GM23338 (cell line): Measurements from ENCODE around the gene ARL8B. TPM values are rescaled to one million over a fixed set of nuclear protein-coding genes. Genes with fewer than 3 reads are reported as not detected.

ENCODE experiments used
- ATAC-seq: fragments of 200-7000 bp; cut with Tn5 transposase; 3 replicates; pipeline ENCODE4 v1.9.1; 2020
- DNase-seq: peaks from one replicate; pipeline ENCODE4 v3.0.0-alpha.2; 2015; ENCODE audit warnings: low spot score
- H2AFZ ChIP-seq: fragments of 200-600 bp; sonication (generic); 2 replicates; pipeline ENCODE4 v1.8.0; 2016; ENCODE audit warnings: antibody characterized with exemption, mild to moderate bottlenecking, moderate library complexity
- H3F3A ChIP-seq: fragments of 200-600 bp; sonication (generic); replicated peaks from 2 replicates; pipeline ENCODE4 v1.8.0; 2017; ENCODE audit warnings: antibody characterized with exemption, mixed run types, low read depth
- H3K27ac ChIP-seq: fragments of 200-600 bp; sonication (generic); 2 replicates; pipeline ENCODE4 v1.6.1; 2016; ENCODE audit warnings: low read depth
- H3K27me3 ChIP-seq: fragments of 200-600 bp; sonication (generic); 2 replicates; pipeline ENCODE4 v1.8.0; 2016; ENCODE audit warnings: mild to moderate bottlenecking, mixed run types, moderate library complexity; ENCODE audit not compliant: insufficient read depth
- H3K36me3 ChIP-seq: fragments of 200-600 bp; sonication (generic); 2 replicates; pipeline ENCODE4 v1.8.0; 2016; ENCODE audit warnings: mild to moderate bottlenecking; ENCODE audit not compliant: insufficient read depth
- H3K4me1 ChIP-seq: fragments of 200-600 bp; sonication (generic); 2 replicates; pipeline ENCODE4 v1.8.0; 2016; ENCODE audit warnings: mild to moderate bottlenecking, moderate library complexity; ENCODE audit not compliant: insufficient read depth
- H3K4me2 ChIP-seq: fragments of 200-600 bp; sonication (generic); 2 replicates; pipeline ENCODE4 v1.7.1; 2017; ENCODE audit warnings: mixed run types
- H3K4me3 ChIP-seq: fragments of 200-600 bp; sonication (generic); 2 replicates; pipeline ENCODE4 v1.6.1; 2016; ENCODE audit warnings: mixed run types
- H3K79me2 ChIP-seq: fragments of 200-600 bp; sonication (generic); replicated peaks from 2 replicates; pipeline ENCODE4 v1.8.0; 2017; ENCODE audit warnings: mild to moderate bottlenecking; ENCODE audit not compliant: insufficient read depth
- H3K9me2 ChIP-seq: fragments of 200-600 bp; sonication (generic); 2 replicates; pipeline ENCODE4 v1.8.0; 2017; ENCODE audit not compliant: insufficient read depth
- H4K20me1 ChIP-seq: fragments of 200-600 bp; sonication (generic); replicated peaks from 2 replicates; pipeline ENCODE4 v1.8.0; 2017; ENCODE audit warnings: mild to moderate bottlenecking; ENCODE audit not compliant: insufficient read depth
- H3K27ac Mint-ChIP-seq: 2 replicates; pipeline ENCODE4 v1.8.0; 2020; ENCODE audit warnings: inconsistent platforms, mild to moderate bottlenecking, moderate library complexity, mixed read lengths
- H3K27me3 Mint-ChIP-seq: 3 replicates; pipeline ENCODE4 v1.8.0; 2022; ENCODE audit warnings: low read depth, mild to moderate bottlenecking, moderate library complexity, mixed read lengths, inconsistent platforms; ENCODE audit not compliant: insufficient read depth, poor library complexity
- H3K36me3 Mint-ChIP-seq: 3 replicates; pipeline ENCODE4 v1.8.0; 2021; ENCODE audit warnings: low read depth, mild to moderate bottlenecking, inconsistent platforms, moderate library complexity, mixed read lengths
- H3K4me1 Mint-ChIP-seq: 3 replicates; pipeline ENCODE4 v1.8.0; 2020; ENCODE audit warnings: mild to moderate bottlenecking, inconsistent platforms, mixed read lengths
- H3K4me3 Mint-ChIP-seq: 3 replicates; pipeline ENCODE4 v1.8.0; 2021; ENCODE audit warnings: moderate library complexity, mild to moderate bottlenecking, inconsistent platforms, mixed read lengths
- H3K9me3 Mint-ChIP-seq: 3 replicates; pipeline ENCODE4 v1.8.0; 2020; ENCODE audit warnings: moderate library complexity, mild to moderate bottlenecking, inconsistent platforms, mixed read lengths
- CREB1 ChIP-seq: fragments of 250-450 bp; sonication (Bioruptor Pico); IDR thresholded peaks from 2 replicates; pipeline ENCODE4 v1.5.0; 2020; ENCODE audit warnings: low read depth, mild to moderate bottlenecking, moderate library complexity
- EZH2 ChIP-seq: fragments of 200-600 bp; sonication (generic); IDR thresholded peaks from one replicate; pipeline ENCODE4 v1.8.0; 2017; ENCODE audit warnings: antibody characterized with exemption, mild to moderate bottlenecking, low read depth; ENCODE audit not compliant: unreplicated experiment
- EZH2phosphoT487 ChIP-seq: fragments of 200-600 bp; sonication (generic); IDR thresholded peaks from one replicate; pipeline ENCODE4 v1.8.1; 2018; ENCODE audit warnings: antibody characterized with exemption; ENCODE audit not compliant: unreplicated experiment
- JUNB ChIP-seq: IDR thresholded peaks from one replicate; pipeline ENCODE4 v1.6.1; 2016; ENCODE audit warnings: antibody characterized with exemption; ENCODE audit not compliant: unreplicated experiment
- NANOG ChIP-seq: IDR thresholded peaks from 2 replicates; pipeline ENCODE4 v1.6.1; 2016; ENCODE audit warnings: antibody characterized with exemption, borderline replicate concordance
- POLR2AphosphoS5 ChIP-seq: IDR thresholded peaks from 2 replicates; pipeline ENCODE4 v1.6.1; 2016; ENCODE audit warnings: antibody characterized with exemption, low read depth
- STAT1 ChIP-seq: IDR thresholded peaks from one replicate; pipeline ENCODE4 v1.6.1; 2016; ENCODE audit warnings: antibody characterized with exemption; ENCODE audit not compliant: unreplicated experiment
- ZNF331 ChIP-seq: fragments of 250-450 bp; sonication (Bioruptor Pico); IDR thresholded peaks from 2 replicates; pipeline ENCODE4 v1.5.0; 2020; ENCODE audit warnings: low read depth, mild to moderate bottlenecking, moderate library complexity
- polyA plus RNA-seq: library from polyadenylated mRNA; unstranded; fragments of >200 nt; fragmentation: Nextera tagmentation; extraction: Ambion mirVana; gene quantifications from 2 replicates; pipeline ENCODE4 v1.2.1, GENCODE V29; 2016
- total RNA-seq: library from RNA; depleted of rRNA; stranded (reverse); fragments of >200 nt; shearing (Covaris generic); gene quantifications from 2 replicates; pipeline ENCODE4 v1.2.3, GENCODE V29; 2014
- TF ChIP-seq, protein P1 (sequence below), 2 experiments: fragments of 200-600 bp in 1 of 2; sonication (generic) in 1 of 2; conservative IDR thresholded peaks; 2 replicates each; pipeline versions ENCODE4 v1.5.1 to v1.6.1; 2016 to 2017; ENCODE audit warnings: antibody characterized with exemption in 2 of 2, low read depth in 2 of 2, mild to moderate bottlenecking in 2 of 2, moderate library complexity in 1 of 2
- TF ChIP-seq, protein P2 (sequence below): IDR thresholded peaks from one replicate; pipeline ENCODE4 v1.6.1; 2018; ENCODE audit warnings: antibody characterized with exemption; ENCODE audit not compliant: unreplicated experiment

The ARL8B gene
- total and polyA plus RNA-seq, 2 experiments from 2014 or later: 25.5 to 40.8 TPM

DNA sequence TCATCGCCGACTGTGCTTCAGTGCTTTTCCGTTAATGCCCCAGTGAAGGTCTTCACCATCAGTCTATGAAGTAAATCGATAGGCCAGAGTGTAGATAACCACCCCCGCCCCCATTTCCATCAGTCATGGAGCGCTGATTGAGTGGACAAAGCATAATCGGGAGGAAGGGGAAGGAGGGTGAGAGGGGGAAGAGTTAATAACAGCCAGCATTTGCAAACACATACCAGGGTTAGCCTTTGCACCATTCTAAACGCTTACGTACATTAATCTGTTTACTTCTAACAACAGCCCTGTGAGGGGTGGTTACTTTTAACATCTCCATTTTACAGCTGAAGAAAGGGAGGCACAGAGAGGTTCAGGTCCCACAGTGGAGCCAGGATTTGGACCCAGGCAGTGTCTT, 92.3 kb downstream of the ARL8B start (continued):
- TF ChIP-seq EZH2: no peak
- no peak for TF ChIP-seq POLR2AphosphoS5
- TF ChIP-seq ZNF331: no peak
- no peak for TF ChIP-seq EZH2phosphoT487
- no peak for TF ChIP-seq CREB1 (CRISPR knock-in tag)
- TF ChIP-seq NANOG: no peak
- TF ChIP-seq, protein P1, sequence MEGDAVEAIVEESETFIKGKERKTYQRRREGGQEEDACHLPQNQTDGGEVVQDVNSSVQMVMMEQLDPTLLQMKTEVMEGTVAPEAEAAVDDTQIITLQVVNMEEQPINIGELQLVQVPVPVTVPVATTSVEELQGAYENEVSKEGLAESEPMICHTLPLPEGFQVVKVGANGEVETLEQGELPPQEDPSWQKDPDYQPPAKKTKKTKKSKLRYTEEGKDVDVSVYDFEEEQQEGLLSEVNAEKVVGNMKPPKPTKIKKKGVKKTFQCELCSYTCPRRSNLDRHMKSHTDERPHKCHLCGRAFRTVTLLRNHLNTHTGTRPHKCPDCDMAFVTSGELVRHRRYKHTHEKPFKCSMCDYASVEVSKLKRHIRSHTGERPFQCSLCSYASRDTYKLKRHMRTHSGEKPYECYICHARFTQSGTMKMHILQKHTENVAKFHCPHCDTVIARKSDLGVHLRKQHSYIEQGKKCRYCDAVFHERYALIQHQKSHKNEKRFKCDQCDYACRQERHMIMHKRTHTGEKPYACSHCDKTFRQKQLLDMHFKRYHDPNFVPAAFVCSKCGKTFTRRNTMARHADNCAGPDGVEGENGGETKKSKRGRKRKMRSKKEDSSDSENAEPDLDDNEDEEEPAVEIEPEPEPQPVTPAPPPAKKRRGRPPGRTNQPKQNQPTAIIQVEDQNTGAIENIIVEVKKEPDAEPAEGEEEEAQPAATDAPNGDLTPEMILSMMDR (conservative IDR thresholded peaks at IDR 0.05; ENCODE audit: low read depth in 2 of 2): no peak
- TF ChIP-seq, protein P2, sequence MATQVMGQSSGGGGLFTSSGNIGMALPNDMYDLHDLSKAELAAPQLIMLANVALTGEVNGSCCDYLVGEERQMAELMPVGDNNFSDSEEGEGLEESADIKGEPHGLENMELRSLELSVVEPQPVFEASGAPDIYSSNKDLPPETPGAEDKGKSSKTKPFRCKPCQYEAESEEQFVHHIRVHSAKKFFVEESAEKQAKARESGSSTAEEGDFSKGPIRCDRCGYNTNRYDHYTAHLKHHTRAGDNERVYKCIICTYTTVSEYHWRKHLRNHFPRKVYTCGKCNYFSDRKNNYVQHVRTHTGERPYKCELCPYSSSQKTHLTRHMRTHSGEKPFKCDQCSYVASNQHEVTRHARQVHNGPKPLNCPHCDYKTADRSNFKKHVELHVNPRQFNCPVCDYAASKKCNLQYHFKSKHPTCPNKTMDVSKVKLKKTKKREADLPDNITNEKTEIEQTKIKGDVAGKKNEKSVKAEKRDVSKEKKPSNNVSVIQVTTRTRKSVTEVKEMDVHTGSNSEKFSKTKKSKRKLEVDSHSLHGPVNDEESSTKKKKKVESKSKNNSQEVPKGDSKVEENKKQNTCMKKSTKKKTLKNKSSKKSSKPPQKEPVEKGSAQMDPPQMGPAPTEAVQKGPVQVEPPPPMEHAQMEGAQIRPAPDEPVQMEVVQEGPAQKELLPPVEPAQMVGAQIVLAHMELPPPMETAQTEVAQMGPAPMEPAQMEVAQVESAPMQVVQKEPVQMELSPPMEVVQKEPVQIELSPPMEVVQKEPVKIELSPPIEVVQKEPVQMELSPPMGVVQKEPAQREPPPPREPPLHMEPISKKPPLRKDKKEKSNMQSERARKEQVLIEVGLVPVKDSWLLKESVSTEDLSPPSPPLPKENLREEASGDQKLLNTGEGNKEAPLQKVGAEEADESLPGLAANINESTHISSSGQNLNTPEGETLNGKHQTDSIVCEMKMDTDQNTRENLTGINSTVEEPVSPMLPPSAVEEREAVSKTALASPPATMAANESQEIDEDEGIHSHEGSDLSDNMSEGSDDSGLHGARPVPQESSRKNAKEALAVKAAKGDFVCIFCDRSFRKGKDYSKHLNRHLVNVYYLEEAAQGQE: no peak
- no peak for TF ChIP-seq JUNB
- TF ChIP-seq STAT1: no peak

DNA sequence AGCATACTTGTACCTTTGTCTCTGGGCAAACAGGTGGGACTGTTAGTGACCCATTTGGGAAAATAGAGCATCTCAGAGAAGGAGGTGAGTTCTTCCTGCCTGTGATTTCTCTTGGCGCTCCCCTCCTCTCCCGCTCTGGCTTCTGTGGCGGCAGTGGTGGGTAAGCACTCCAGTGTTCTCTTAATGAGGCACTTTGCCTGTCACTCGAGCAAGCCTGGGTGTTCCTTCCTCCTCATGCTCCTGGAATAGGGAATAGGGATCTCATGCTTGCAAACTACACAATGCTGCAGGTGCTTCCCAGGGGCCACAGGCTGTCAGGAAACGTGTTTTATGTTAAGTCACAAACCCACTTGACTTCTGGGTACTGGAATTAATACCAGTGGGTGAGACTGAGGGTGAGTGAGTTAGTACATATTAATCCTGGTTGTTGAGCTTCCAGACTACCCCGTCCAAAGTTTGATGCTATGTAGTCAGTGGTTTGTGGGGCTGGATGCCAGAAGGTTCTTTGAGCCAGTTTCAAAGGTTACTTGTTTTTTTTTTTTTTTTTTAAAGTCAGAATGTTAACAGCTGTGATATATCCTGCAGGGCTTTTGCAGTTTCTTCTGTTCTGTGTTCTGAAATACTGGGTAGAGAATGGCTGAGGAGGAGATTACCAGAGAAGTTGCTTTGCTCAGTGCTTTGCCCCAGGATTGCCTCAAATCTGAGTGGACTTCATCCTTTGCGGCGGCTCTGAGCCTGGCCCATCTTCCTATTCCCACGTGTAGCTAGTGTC, 95.9 kb downstream of the ARL8B start:
- ATAC-seq: no peak
- H3K4me2 ChIP-seq: no peak overlapping the region
- H3K27ac Mint-ChIP-seq: peak overlapping the region; percentile 80

More for the DNA sequence above, 95.9 kb downstream of the ARL8B start:
- Histone ChIP-seq H3K4me3 (no peak overlapping the region), H3K9me2 (no peaks in the 10 kb centered on the region), H3K27me3 (no peaks in the 10 kb centered on the region), H4K20me1 (no peaks in the 10 kb centered on the region; the same call in 1 of the 2 replicates), H2AFZ (no peak overlapping the region), H3K27ac (peak overlapping the region; percentile 39; the same call in 1 of the 2 replicates), H3K79me2 (no peaks in the 10 kb centered on the region), H3K36me3 (peaks cover 11% of the 10 kb centered on the region; the same call in 1 of the 2 replicates), H3F3A (no peaks in the 10 kb centered on the region), H3K4me1 (peaks cover 25% of the 10 kb centered on the region)
- Mint-ChIP-seq H3K9me3 (no peaks in the 10 kb centered on the region; the same call in 2 of the 3 replicates), H3K27me3 (peaks cover 10% of the 10 kb centered on the region), H3K4me1 (peaks cover 71% of the 10 kb centered on the region), H3K4me3 (no peak overlapping the region), H3K36me3 (peaks cover 52% of the 10 kb centered on the region)
- no peak for DNase-seq
- TF ChIP-seq EZH2phosphoT487: no peak
- no peak for TF ChIP-seq POLR2AphosphoS5
- TF ChIP-seq ZNF331: no peak
